GM21447 (cell line): ENCODE data around the gene PRKG1.

Source experiments
- ATAC-seq: cut with Tn5 transposase; IDR thresholded peaks from one replicate; pipeline ENCODE4 v1.9.1; 2021; ENCODE audit not compliant: unreplicated experiment

PRKG1 gene

DNA sequence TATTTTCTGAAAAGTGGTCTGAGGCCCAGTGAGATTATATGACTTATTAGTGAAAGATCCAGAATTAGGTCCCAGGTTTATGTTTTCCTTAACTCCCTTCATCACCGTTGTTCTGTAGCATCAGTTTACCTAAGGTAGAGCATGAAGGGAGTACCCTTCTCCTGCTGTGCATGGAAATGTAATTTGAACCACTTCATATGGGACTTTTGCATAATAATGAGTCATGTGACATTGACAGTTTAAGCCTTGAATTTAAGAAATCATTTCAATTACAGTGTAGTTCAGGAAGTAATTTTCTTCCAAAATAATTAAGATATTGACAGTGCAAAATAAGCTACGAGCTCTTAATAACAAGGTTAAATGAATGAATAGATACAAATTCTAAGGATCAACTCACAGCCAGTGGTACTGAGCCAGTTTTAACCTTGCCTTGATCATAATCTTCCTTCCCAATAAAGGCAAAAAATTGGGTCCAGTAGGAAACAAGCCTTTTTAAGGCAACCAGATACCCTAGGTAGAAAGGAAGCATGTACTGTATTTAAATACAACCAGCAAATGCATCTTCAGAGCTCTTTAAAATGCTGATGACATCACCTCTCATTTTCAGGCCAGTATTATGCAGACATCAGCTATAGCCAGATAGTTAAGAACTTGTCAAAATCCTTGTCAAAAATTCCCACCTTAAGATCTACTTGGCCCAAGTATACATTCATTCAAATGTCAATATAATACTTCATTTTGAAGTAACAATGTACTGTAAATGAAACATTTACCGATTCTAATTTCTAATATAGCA, 1191.0 kb downstream of the PRKG1 start:
- ATAC-seq, result no peak

GRCh38 chr10:52266858-52267257, 1192.6 kb downstream of the PRKG1 start:
- ATAC-seq, result no peak

GRCh38 chr10:52268790-52269189, 1194.5 kb downstream of the PRKG1 start:
- no peak for ATAC-seq

DNA sequence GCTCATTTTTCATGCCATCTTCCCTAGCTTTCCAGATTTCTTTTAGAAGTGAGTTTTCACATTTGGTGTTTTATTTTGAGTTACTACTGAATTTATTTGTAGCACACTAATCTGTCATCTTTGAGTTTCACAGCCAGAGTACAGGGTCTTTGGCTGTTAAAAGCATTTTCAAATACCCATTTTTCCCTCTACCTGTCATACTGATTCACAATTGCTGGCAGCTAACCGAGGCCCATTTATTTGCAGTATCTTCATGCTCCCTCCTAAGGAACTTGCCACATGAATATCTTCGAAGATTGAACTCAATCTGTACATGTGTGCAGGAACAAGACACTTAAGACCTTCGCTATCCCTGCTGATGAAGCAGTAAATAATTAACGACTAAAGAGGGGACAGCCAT, 1194.9 kb downstream of the PRKG1 start:
- no peak for ATAC-seq

DNA sequence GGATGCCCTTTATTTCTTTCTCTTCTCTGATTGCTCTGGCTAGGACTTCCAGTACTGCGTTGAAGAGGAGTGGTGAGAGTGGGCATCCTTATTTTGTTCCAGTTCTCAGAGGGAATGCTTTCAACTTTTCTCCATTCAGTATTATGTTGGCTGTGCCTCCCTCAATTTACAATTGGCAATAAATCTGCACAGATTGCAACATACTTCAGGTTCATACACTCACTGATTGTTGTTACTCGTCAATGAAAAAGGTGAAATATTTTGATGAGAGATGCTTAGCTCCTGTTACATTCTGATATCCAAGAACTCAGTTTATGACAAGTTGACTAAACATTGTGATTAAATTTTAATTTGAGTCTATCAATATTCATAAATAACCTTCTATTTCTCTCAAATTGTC, 1201.9 kb downstream of the PRKG1 start:
- no peak for ATAC-seq

- ATAC-seq, result no peak
Observed at GRCh38 chr10:52276986-52277385, 1202.7 kb downstream of the PRKG1 start.

GRCh38 chr10:52279546-52279945, 1205.3 kb downstream of the PRKG1 start:
- no peak for ATAC-seq

DNA sequence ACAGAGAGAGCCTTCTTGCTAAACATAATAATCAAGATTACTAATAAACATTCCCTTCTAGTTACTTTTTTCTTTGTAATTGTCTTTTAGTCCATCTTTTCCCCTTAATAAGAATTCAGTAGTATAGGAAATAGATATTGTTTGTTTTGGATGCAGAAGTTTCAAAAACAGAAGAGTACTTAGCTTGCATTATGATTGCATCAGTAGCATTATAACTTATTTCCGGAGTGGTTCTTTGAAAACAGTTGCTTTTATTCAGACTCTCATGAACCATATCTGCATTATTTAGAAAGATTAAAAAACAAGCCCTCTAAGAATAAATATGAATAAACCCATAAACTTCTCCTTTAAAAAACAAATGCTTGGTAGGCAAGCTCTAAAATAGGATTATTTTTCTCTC, 1205.8 kb downstream of the PRKG1 start:
- no peak for ATAC-seq

GRCh38 chr10:52283174-52283573, 1208.9 kb downstream of the PRKG1 start:
- ATAC-seq, result no peak

DNA sequence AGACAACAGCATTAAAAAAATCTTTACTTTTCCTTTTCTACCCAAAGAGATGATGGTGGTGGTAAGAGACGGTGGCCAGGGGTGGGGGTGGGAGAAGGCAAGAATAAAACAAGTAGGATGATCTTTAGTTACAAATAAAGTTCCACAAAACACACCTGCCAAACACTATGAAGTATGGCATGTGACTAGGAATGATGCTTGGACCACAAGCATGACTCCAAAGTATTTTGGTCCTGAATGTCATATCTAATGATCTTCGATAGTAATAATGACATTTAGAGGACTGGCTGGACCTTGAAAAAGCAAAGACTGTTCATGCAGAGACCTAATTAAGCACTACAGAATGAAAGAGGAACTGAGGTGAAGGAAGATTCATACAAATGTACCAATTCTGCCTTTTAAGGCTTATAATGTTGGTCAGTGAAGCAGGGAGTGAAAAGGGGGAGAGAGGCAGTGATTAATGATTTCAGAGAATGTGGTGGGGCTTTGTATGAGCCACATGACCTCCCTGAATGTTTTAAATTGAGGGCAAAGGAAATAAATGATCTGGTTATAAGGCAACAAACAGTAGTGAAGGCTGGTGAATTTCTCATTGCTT, 1210.2 kb downstream of the PRKG1 start:
- ATAC-seq, result no peak

GRCh38 chr10:52287866-52288265, 1213.6 kb downstream of the PRKG1 start:
- no peak for ATAC-seq

GRCh38 chr10:52297747-52298146, 1223.5 kb downstream of the PRKG1 start:
- no peak for ATAC-seq

- no peak for ATAC-seq
Observed at GRCh38 chr10:52300599-52301277, 1226.5 kb downstream of the PRKG1 start.

DNA sequence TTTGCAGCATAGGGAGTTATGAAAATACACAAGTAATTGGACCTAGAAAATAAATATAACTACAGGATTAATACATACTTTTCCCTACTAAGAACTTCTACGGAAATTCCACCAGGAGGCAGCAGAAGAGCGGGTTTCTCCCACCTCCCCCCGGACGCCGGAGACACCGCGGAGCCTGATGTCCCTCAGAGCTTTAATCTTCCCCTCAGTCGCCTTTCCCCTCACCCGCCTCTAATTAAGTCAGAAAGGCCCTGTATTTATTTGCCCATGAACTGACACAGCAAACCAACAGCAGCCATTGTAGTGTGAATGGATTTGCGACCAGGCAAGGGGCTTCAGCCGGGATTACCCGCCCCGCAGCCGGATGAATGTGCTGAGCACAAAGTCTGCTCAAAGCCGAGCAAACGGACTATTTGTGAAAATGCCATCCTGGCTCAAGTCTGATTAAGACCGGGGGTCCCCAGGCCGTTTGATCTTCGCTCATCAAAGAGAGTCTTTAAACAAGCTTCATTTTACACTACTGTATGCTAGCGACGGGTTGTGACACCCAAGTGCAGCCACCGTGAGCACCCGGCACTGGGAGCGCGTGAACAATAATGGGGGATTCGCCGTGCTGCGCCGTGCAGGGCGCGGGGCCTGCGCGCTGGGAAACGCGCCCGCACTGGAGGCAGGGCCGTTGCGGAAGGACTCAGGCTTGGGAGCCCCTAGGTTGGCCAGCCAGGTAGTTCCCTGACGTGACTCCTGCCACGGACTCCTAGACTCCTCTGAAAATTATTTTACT, 1234.2 kb downstream of the PRKG1 start:
- ATAC-seq, result peak; percentile 85

DNA sequence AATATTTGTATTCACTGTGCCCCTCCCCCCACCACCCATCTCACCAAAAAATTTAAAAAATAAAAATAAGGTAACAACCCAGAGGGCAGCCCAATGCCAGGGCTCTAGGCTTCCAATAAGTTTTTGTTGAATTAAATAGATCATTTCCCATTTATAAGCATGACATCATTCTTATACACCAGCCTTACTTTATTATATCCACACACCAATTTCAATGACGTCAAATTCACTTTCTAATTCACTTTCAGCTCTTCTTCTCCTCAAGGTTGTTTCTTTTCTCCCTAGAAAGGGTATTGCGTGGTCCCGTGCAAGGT, 1238.6 kb downstream of the PRKG1 start:
- ATAC-seq, result no peak

DNA sequence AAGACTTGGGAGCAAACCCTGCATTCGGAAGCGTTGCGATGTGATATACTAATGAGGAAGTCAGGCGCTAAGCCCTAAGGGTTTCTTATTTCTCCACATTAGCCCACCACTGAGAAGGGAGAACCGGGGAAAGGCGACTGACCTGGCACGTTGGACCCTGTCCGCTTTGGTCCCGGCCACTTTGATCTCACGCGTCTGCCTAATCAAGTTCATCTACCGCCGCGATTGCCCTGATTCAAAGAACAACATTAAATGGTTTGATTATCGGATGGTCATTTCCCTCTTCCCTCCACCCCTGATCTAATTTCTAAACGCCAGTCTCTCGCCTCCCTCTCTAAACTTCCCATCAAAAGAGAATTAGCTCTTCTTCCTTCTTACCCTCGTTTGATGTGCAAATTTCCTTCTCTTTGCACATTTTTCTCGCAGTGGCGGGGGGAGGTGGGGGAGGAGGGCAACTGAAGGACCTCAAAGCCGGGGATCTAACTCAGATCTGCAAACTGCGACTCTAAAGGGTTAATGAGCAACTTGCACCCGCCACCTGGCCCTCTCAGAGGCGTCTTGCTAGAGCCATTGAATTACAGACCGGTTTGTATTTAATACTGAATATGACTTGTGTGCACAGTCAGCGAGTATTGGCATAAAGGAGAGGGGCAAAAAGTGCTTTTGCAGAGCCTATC, 1239.1 kb downstream of the PRKG1 start:
- ATAC-seq, result no peak

GRCh38 chr10:52313933-52314821, 1239.9 kb downstream of the PRKG1 start, which contains the start of gene DKK1:
Gene DKK1 (plus strand): TSS chr10:52314281. CDS start chr10:52314435, 154 bp downstream.
- peak; percentile 76 for ATAC-seq

GRCh38 chr10:52314822-52315552, 1240.7 kb downstream of the PRKG1 start:
- ATAC-seq, result no peak

GRCh38 chr10:52316001-52316400, 1241.7 kb downstream of the PRKG1 start:
- ATAC-seq, result no peak
